Peyer's patch (tissue), 4 donors: ENCODE data around the gene GPR84. TPM values are rescaled to one million over a fixed set of nuclear protein-coding genes. Genes with fewer than 3 reads are reported as not detected.
A peak's percentile ranks its signal among the peaks of the same experiment; 100 is the strongest.

ENCODE experiments used
- DNase-seq, 3 donors: peaks; one replicate each; pipeline ENCODE4 v3.0.0-alpha.2; 2017 to 2019
- H3K27ac ChIP-seq, 4 donors: fragments of 200-600 bp; sonication (generic); one replicate each; pipeline ENCODE4 v1.5.1; 2016 to 2019
- H3K27me3 ChIP-seq, 2 donors: fragments of 200-600 bp; sonication (generic); one replicate each; pipeline ENCODE4 v1.5.1; 2019
- H3K36me3 ChIP-seq, 3 donors: fragments of 200-600 bp; sonication (generic); one replicate each; pipeline ENCODE4 v1.5.1; 2016 to 2019
- H3K4me1 ChIP-seq, 4 donors: fragments of 200-600 bp; sonication (generic); one replicate each; pipeline ENCODE4 v1.5.1; 2016 to 2019
- H3K4me3 ChIP-seq, 4 donors: fragments of 200-600 bp; sonication (generic); 1 replicate in 3 of 4; 2 replicates in 1 of 4; pipeline ENCODE4 v1.5.1; 2016 to 2019; ENCODE audit warnings: mild to moderate bottlenecking in 1 of 4
- H3K9me3 ChIP-seq, 4 donors: fragments of 200-600 bp; sonication (generic); one replicate each; pipeline ENCODE4 v1.5.1; 2016 to 2019; ENCODE audit warnings: mild to moderate bottlenecking in 1 of 4
- CTCF ChIP-seq, 6 experiments: fragments of 450-650 bp in 4 of 6; fragments of 200-600 bp in 2 of 6; sonication (generic) in 1 of 6; IDR thresholded peaks; one replicate each; pipeline ENCODE4 v1.5.1; 2017 to 2019; ENCODE audit warnings: antibody characterized with exemption in 6 of 6, mild to moderate bottlenecking in 3 of 6, moderate library complexity in 1 of 6
- POLR2A ChIP-seq, 2 donors: fragments of 450-650 bp; IDR thresholded peaks; one replicate each; pipeline ENCODE4 v1.5.1; 2017; ENCODE audit warnings: antibody characterized with exemption in 2 of 2, mild to moderate bottlenecking in 2 of 2, moderate library complexity in 2 of 2
- total RNA-seq, 4 donors: library from RNA; depleted of rRNA; stranded (reverse); fragments of >200 nt; gene quantifications; one replicate each; pipeline ENCODE4 v1.1.0, GENCODE V29; 2016

GPR84 gene
- total RNA-seq, 4 donors from 2014 or later, result not detected

GRCh38 chr12:54376596-54376995 lies 12.3 kb upstream of the GPR84 start:
- Histone ChIP-seq H3K27ac (peak overlapping the region in 3 of 4 donors; percentile 5 to 35 (median 8)), H3K27me3 (no peaks in the 10 kb centered on the region), H3K9me3 (no peaks in the 10 kb centered on the region), H3K4me3 (no peak overlapping the region), H3K4me1 (peaks cover 0 to 14% (median 2%) of the 10 kb centered on the region in 4 donors), H3K36me3 (no peaks in the 10 kb centered on the region)
- no peak for TF ChIP-seq POLR2A (IDR thresholded peaks at IDR 0.05)
- TF ChIP-seq CTCF (IDR thresholded peaks at IDR 0.05), result no peak
- DNase-seq, result no peak

- no peaks in the 10 kb centered on the region for H3K27me3 ChIP-seq
- H3K9me3 ChIP-seq, result no peaks in the 10 kb centered on the region
- no peak overlapping the region for H3K4me3 ChIP-seq
- H3K36me3 ChIP-seq, result no peaks in the 10 kb centered on the region
- TF ChIP-seq POLR2A (IDR thresholded peaks at IDR 0.05) (no peak), CTCF (IDR thresholded peaks at IDR 0.05) (no peak)
- no peak for DNase-seq
- H3K4me1 ChIP-seq, result peaks cover 0 to 19% (median 2%) of the 10 kb centered on the region in 4 donors
- peak overlapping the region in 2 of 4 donors; percentile 26 to 35 for H3K27ac ChIP-seq
Measured at GRCh38 chr12:54375259-54375579, 10.9 kb upstream of the GPR84 start.

- Histone ChIP-seq H3K27me3 (no peaks in the 10 kb centered on the region), H3K9me3 (no peaks in the 10 kb centered on the region), H3K27ac (peak overlapping the region in 3 of 4 donors; percentile 22 to 46 (median 22)), H3K4me1 (peaks cover 0 to 21% (median 2%) of the 10 kb centered on the region in 4 donors), H3K36me3 (no peaks in the 10 kb centered on the region), H3K4me3 (no peak overlapping the region)
- no peak for TF ChIP-seq POLR2A (IDR thresholded peaks at IDR 0.05)
- TF ChIP-seq CTCF (IDR thresholded peaks at IDR 0.05), result no peak
- no peak for DNase-seq
Measured at GRCh38 chr12:54374562-54375258, 10.4 kb upstream of the GPR84 start.

- Histone ChIP-seq H3K27me3 (no peaks in the 10 kb centered on the region), H3K9me3 (no peaks in the 10 kb centered on the region), H3K4me3 (no peak overlapping the region), H3K4me1 (peaks cover 0 to 22% (median 0%) of the 10 kb centered on the region in 4 donors), H3K27ac (peak overlapping the region; percentile 22 to 46 (median 31)), H3K36me3 (no peaks in the 10 kb centered on the region)
- no peak for DNase-seq
- no peak for TF ChIP-seq CTCF (IDR thresholded peaks at IDR 0.05)
- no peak for TF ChIP-seq POLR2A (IDR thresholded peaks at IDR 0.05)
Measured at GRCh38 chr12:54373649-54374561, 9.6 kb upstream of the GPR84 start.

- DNase-seq, result no peak
- H3K27me3 ChIP-seq, result no peaks in the 10 kb centered on the region
- peak overlapping the region; percentile 30 to 67 (median 56) for H3K27ac ChIP-seq
- TF ChIP-seq POLR2A (IDR thresholded peaks at IDR 0.05) (no peak), CTCF (IDR thresholded peaks at IDR 0.05) (no peak)
- H3K4me1 ChIP-seq, result peaks cover 0 to 29% (median 0%) of the 10 kb centered on the region in 4 donors
- no peak overlapping the region for H3K4me3 ChIP-seq
- no peaks in the 10 kb centered on the region for H3K9me3 ChIP-seq
- H3K36me3 ChIP-seq, result no peaks in the 10 kb centered on the region
Measured at GRCh38 chr12:54372113-54372806, 8.0 kb upstream of the GPR84 start.
